CD4-positive, CD25-positive, alpha-beta regulatory T cell (primary cell): ENCODE results near the gene DST. TPM values are rescaled to one million over a fixed set of nuclear protein-coding genes. Genes with fewer than 3 reads are reported as not detected.

Experiments
- ATAC-seq, 2 donors: fragments of 150-1000 bp; cut with Tn5 transposase; one replicate each; pipeline ENCODE4 v1.10.0; 2021; ENCODE audit warnings: low read depth in 2 of 2, moderate number of reproducible peaks in 2 of 2, moderate library complexity in 1 of 2
- DNase-seq, 3 donors: peaks; one replicate each; pipeline versions ENCODE4 v3.0.0 to v3.0.0-alpha.2; 2012 to 2022; ENCODE audit warnings: mixed read lengths in 1 of 3
- H3K27ac ChIP-seq: one replicate; pipeline ENCODE4 v1.7.0; 2013; ENCODE audit warnings: mild to moderate bottlenecking, low read length; ENCODE audit not compliant: insufficient read depth, poor library complexity, severe bottlenecking
- H3K27me3 ChIP-seq: one replicate; pipeline ENCODE4 v1.7.0; 2013; ENCODE audit warnings: low read length; ENCODE audit not compliant: control insufficient read depth, insufficient read depth
- H3K36me3 ChIP-seq: one replicate; pipeline ENCODE4 v1.7.0; 2013; ENCODE audit warnings: mild to moderate bottlenecking, low read length, moderate library complexity; ENCODE audit not compliant: control insufficient read depth, insufficient read depth
- H3K4me1 ChIP-seq: 2 replicates; pipeline ENCODE4 v1.7.0; 2013; ENCODE audit warnings: mild to moderate bottlenecking, low read length; ENCODE audit not compliant: insufficient read depth, control insufficient read depth, poor library complexity, severe bottlenecking
- H3K4me3 ChIP-seq: one replicate; pipeline ENCODE4 v1.7.0; 2013; ENCODE audit warnings: low read depth, mild to moderate bottlenecking, low read length, moderate library complexity
- H3K9me3 ChIP-seq, 2 experiments: 1 replicate in 1 of 2; 2 replicates in 1 of 2; pipeline ENCODE4 v1.7.0; 2013; ENCODE audit warnings: low read length in 2 of 2, mild to moderate bottlenecking in 1 of 2, moderate library complexity in 1 of 2; ENCODE audit not compliant: control insufficient read depth in 2 of 2
- H3K27ac Mint-ChIP-seq, 3 donors: one replicate each; pipeline ENCODE4 v1.8.0; 2020 to 2022; ENCODE audit warnings: mild to moderate bottlenecking in 3 of 3, mixed read lengths in 3 of 3, moderate library complexity in 2 of 3
- H3K27me3 Mint-ChIP-seq: one replicate; pipeline ENCODE4 v1.8.0; 2022; ENCODE audit warnings: mild to moderate bottlenecking, mixed read lengths
- H3K36me3 Mint-ChIP-seq: one replicate; pipeline ENCODE4 v1.8.0; 2020; ENCODE audit warnings: mixed read lengths
- H3K4me1 Mint-ChIP-seq, 4 donors: one replicate each; pipeline ENCODE4 v1.8.0; 2020 to 2022; ENCODE audit warnings: mixed read lengths in 4 of 4, mild to moderate bottlenecking in 1 of 4
- H3K4me3 Mint-ChIP-seq, 4 donors: one replicate each; pipeline ENCODE4 v1.8.0; 2020 to 2022; ENCODE audit warnings: mild to moderate bottlenecking in 4 of 4, mixed read lengths in 4 of 4, moderate library complexity in 3 of 4
- H3K9me3 Mint-ChIP-seq, 7 donors: one replicate each; pipeline ENCODE4 v1.8.0; 2020 to 2022; ENCODE audit warnings: mixed read lengths in 7 of 7, mild to moderate bottlenecking in 3 of 7, moderate library complexity in 2 of 7
- polyA plus RNA-seq, 4 donors: library from polyadenylated mRNA; unstranded; fragments of 300-500 nt; fragmentation: Illumina TruSeq; gene quantifications; one replicate each; pipeline ENCODE4 v1.2.3, GENCODE V29; 2021
- total RNA-seq: library from RNA; stranded (reverse); gene quantifications from one replicate; pipeline ENCODE4 v1.2.3, GENCODE V29; 2022

The DST gene
- total RNA-seq (3.8 TPM), polyA plus RNA-seq (1 to 10 TPM in 1 of 4 donors, under 1 TPM in 1, not detected in 2; 0.30 to 1.2 TPM)

- peaks cover 5% of the 10 kb centered on the region for H3K27me3 Mint-ChIP-seq
- H3K9me3 Mint-ChIP-seq = peaks cover 0 to 3% (median 0%) of the 10 kb centered on the region in 7 donors
Measured at GRCh38 chr6:56642366-56643261, at the start of gene DST. Gene DST, minus strand, starts transcription at chr6:56642889.

GRCh38 chr6:56691814-56692213, 49.1 kb upstream of the DST start:
- no peak for DNase-seq
- Histone ChIP-seq H3K4me3 (no peak overlapping the region), H3K36me3 (no peaks in the 10 kb centered on the region), H3K9me3 (no peaks in the 10 kb centered on the region), H3K27ac (no peak overlapping the region), H3K4me1 (no peaks in the 10 kb centered on the region), H3K27me3 (no peaks in the 10 kb centered on the region)
- Mint-ChIP-seq H3K9me3 (peaks cover 0 to 1% (median 0%) of the 10 kb centered on the region in 7 donors), H3K4me1 (peaks cover 0 to 2% (median 0%) of the 10 kb centered on the region in 4 donors), H3K27me3 (no peaks in the 10 kb centered on the region), H3K27ac (no peak overlapping the region), H3K36me3 (no peaks in the 10 kb centered on the region), H3K4me3 (no peak overlapping the region)
- ATAC-seq = no peak

More at GRCh38 chr6:56642366-56643261, at the start of gene DST:
- H3K4me3 ChIP-seq = no peak within 1 kb of the TSS
- no peaks in the 10 kb centered on the region for H3K4me1 ChIP-seq
- DNase-seq (no peak), ATAC-seq (no peak)
- Mint-ChIP-seq H3K4me1 (no peaks in the 10 kb centered on the region), H3K27ac (no peak within 1 kb of the TSS), H3K36me3 (no peaks in the 10 kb centered on the region), H3K4me3 (no peak within 1 kb of the TSS)
- no peaks in the 10 kb centered on the region for H3K27me3 ChIP-seq
- H3K27ac ChIP-seq = no peak within 1 kb of the TSS
- no peaks in the 10 kb centered on the region for H3K36me3 ChIP-seq
- H3K9me3 ChIP-seq = no peaks in the 10 kb centered on the region

GRCh38 chr6:56691286-56691595, 48.6 kb upstream of the DST start:
- DNase-seq (no peak), ATAC-seq (no peak)
- no peak overlapping the region for H3K4me3 Mint-ChIP-seq
- no peaks in the 10 kb centered on the region for H3K27me3 Mint-ChIP-seq
- Histone ChIP-seq H3K27me3 (no peaks in the 10 kb centered on the region), H3K27ac (no peak overlapping the region), H3K9me3 (no peaks in the 10 kb centered on the region), H3K4me3 (no peak overlapping the region), H3K4me1 (no peaks in the 10 kb centered on the region), H3K36me3 (no peaks in the 10 kb centered on the region)
- H3K27ac Mint-ChIP-seq = no peak overlapping the region
- H3K36me3 Mint-ChIP-seq = no peaks in the 10 kb centered on the region
- peaks cover 0 to 1% (median 0%) of the 10 kb centered on the region in 7 donors for H3K9me3 Mint-ChIP-seq
- H3K4me1 Mint-ChIP-seq = peaks cover 0 to 2% (median 0%) of the 10 kb centered on the region in 4 donors

- no peaks in the 10 kb centered on the region for H3K9me3 ChIP-seq
- DNase-seq (no peak), ATAC-seq (no peak)
- Mint-ChIP-seq H3K4me3 (no peak overlapping the region), H3K36me3 (no peaks in the 10 kb centered on the region), H3K27me3 (no peaks in the 10 kb centered on the region), H3K27ac (no peak overlapping the region), H3K4me1 (peaks cover 0 to 2% (median 0%) of the 10 kb centered on the region in 4 donors), H3K9me3 (peaks cover 0 to 1% (median 0%) of the 10 kb centered on the region in 7 donors)
- H3K27me3 ChIP-seq = no peaks in the 10 kb centered on the region
- no peak overlapping the region for H3K27ac ChIP-seq
- no peaks in the 10 kb centered on the region for H3K36me3 ChIP-seq
- no peaks in the 10 kb centered on the region for H3K4me1 ChIP-seq
- H3K4me3 ChIP-seq = no peak overlapping the region
Measured at GRCh38 chr6:56690519-56691285, 48.0 kb upstream of the DST start.

- no peaks in the 10 kb centered on the region for H3K36me3 Mint-ChIP-seq
- no peaks in the 10 kb centered on the region for H3K4me1 ChIP-seq
- no peak for DNase-seq
- H3K9me3 ChIP-seq = no peaks in the 10 kb centered on the region
- no peaks in the 10 kb centered on the region for H3K27me3 ChIP-seq
- no peak overlapping the region for H3K27ac ChIP-seq
- no peaks in the 10 kb centered on the region for H3K27me3 Mint-ChIP-seq
- no peak for ATAC-seq
- H3K4me3 ChIP-seq = no peak overlapping the region
- no peaks in the 10 kb centered on the region for H3K36me3 ChIP-seq
- H3K9me3 Mint-ChIP-seq = no peaks in the 10 kb centered on the region
- peaks cover 0 to 2% (median 0%) of the 10 kb centered on the region in 4 donors for H3K4me1 Mint-ChIP-seq
- no peak overlapping the region for H3K27ac Mint-ChIP-seq
- no peak overlapping the region for H3K4me3 Mint-ChIP-seq
Measured at GRCh38 chr6:56689663-56690062, 47.0 kb upstream of the DST start.

- Mint-ChIP-seq H3K27me3 (no peaks in the 10 kb centered on the region), H3K4me1 (peaks cover 0 to 2% (median 0%) of the 10 kb centered on the region in 4 donors), H3K27ac (no peak overlapping the region), H3K36me3 (no peaks in the 10 kb centered on the region), H3K9me3 (no peaks in the 10 kb centered on the region), H3K4me3 (no peak overlapping the region)
- ATAC-seq = no peak
- H3K36me3 ChIP-seq = no peaks in the 10 kb centered on the region
- H3K9me3 ChIP-seq = no peaks in the 10 kb centered on the region
- H3K27ac ChIP-seq = no peak overlapping the region
- H3K27me3 ChIP-seq = no peaks in the 10 kb centered on the region
- no peak overlapping the region for H3K4me3 ChIP-seq
- no peaks in the 10 kb centered on the region for H3K4me1 ChIP-seq
- DNase-seq = no peak
Measured at GRCh38 chr6:56689114-56689513, 46.4 kb upstream of the DST start.

GRCh38 chr6:56688521-56688920, 45.8 kb upstream of the DST start:
- H3K4me1 ChIP-seq = no peaks in the 10 kb centered on the region
- H3K27me3 Mint-ChIP-seq = no peaks in the 10 kb centered on the region
- peaks cover 0 to 2% (median 0%) of the 10 kb centered on the region in 4 donors for H3K4me1 Mint-ChIP-seq
- DNase-seq = no peak
- H3K4me3 ChIP-seq = no peak overlapping the region
- H3K36me3 Mint-ChIP-seq = no peaks in the 10 kb centered on the region
- no peak overlapping the region for H3K4me3 Mint-ChIP-seq
- H3K27ac ChIP-seq = no peak overlapping the region
- H3K27ac Mint-ChIP-seq = no peak overlapping the region
- ATAC-seq = no peak
- no peaks in the 10 kb centered on the region for H3K27me3 ChIP-seq
- no peaks in the 10 kb centered on the region for H3K36me3 ChIP-seq
- no peaks in the 10 kb centered on the region for H3K9me3 Mint-ChIP-seq
- H3K9me3 ChIP-seq = no peaks in the 10 kb centered on the region
